ENCODE measurements around the gene LENEP.

GRCh38 chr1:155014709-155015508, 21.5 kb downstream of the LENEP start:
- TF ChIP-seq ARNT (IDR thresholded peaks at IDR 0.05) (no peak), ELF4 (IDR thresholded peaks at IDR 0.05) (no peak)

Measured in HEK293T (cell line).